Measurements from ENCODE around the gene TTC21A. TPM values are rescaled to one million over a fixed set of nuclear protein-coding genes. Genes with fewer than 3 reads are reported as not detected.

The TTC21A gene
- total and polyA plus RNA-seq, 3 donors from 2014 or later = 74.3 to 266 (median 101) TPM

DNA sequence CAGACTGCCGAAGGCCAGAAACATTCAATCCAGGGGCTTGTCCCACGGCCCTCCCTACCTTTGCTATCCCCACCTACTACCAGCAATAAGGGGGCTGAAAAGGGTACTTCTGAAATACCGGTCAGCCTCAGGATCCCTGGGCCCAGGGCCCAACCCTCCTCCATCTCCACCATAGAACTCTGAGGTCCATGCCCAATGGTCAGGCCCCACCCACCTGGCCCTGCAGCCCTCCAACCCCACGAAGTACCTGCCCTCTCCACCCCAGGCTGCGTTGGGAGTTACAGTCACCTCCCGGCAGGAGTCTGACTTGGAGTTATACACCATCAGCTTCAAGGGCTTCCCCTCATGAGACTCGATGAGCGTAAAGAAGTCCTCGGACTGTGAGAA is 7.0 kb upstream of the TTC21A start:
- Histone ChIP-seq H3K9me3 (no peaks in the 10 kb centered on the region), H3K27me3 (no peaks in the 10 kb centered on the region), H3K36me3 (ENCODE audit: low read depth, missing control alignments) (no peaks in the 10 kb centered on the region), H3K4me1 (peaks cover 34% of the 10 kb centered on the region), H3K4me3 (no peak overlapping the region), H3K27ac (no peak overlapping the region)
- intact Hi-C loops (cut with DNase I; ENCODE audit: low total_unique reads) = no loop called here
- WGBS, 2 donors = 91 to 93% methylated on average over 8 to 9 of the region's 9 CpGs
- TF ChIP-seq, protein P1, sequence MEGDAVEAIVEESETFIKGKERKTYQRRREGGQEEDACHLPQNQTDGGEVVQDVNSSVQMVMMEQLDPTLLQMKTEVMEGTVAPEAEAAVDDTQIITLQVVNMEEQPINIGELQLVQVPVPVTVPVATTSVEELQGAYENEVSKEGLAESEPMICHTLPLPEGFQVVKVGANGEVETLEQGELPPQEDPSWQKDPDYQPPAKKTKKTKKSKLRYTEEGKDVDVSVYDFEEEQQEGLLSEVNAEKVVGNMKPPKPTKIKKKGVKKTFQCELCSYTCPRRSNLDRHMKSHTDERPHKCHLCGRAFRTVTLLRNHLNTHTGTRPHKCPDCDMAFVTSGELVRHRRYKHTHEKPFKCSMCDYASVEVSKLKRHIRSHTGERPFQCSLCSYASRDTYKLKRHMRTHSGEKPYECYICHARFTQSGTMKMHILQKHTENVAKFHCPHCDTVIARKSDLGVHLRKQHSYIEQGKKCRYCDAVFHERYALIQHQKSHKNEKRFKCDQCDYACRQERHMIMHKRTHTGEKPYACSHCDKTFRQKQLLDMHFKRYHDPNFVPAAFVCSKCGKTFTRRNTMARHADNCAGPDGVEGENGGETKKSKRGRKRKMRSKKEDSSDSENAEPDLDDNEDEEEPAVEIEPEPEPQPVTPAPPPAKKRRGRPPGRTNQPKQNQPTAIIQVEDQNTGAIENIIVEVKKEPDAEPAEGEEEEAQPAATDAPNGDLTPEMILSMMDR (IDR thresholded peaks at IDR 0.05) = no peak
- no peak for TF ChIP-seq POLR2A (IDR thresholded peaks at IDR 0.05)
- no peak for DNase-seq

DNA sequence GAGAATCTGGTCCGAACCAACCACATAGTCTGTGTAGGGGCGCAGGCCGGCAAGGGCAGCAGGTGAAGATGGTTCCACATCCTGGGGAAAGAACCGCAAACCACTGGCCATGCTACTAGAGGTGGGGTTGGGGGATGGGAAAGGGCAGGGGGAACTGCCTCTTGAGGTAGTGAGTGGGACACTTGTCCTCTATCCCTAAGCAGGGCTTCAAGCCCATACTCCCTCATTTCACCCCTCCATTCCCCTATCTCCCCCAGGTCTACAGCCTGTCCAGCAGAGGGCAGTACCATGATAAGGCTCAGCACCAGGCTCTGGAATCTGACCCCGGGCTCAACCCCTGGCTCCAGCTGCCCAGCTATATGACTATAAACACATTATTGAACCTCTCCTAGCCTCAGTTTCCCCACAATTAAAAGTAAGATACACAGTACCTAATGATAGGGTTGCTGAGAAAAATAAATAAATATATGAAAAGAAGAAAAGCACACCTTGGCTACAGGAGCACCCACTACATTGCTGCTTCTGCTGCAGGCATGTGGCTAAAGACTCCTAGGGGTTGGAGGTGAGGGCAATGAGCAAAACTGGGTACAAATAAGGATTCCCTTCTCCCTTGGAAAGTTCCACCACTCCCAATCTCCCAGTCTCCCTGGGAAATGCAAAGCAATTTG is 6.3 kb upstream of the TTC21A start:
- intact Hi-C loops (cut with DNase I; ENCODE audit: low total_unique reads) = no loop called here
- 91 to 95% methylated on average over 5 of the region's 5 CpGs for WGBS, 2 donors
- no peaks in the 10 kb centered on the region for H3K36me3 ChIP-seq (ENCODE audit: low read depth, missing control alignments)
- no peaks in the 10 kb centered on the region for H3K27me3 ChIP-seq
- H3K4me1 ChIP-seq = peaks cover 31% of the 10 kb centered on the region
- TF ChIP-seq, protein P1 (IDR thresholded peaks at IDR 0.05) = peak in 2 of 3 experiments; percentile 10 to 36
- TF ChIP-seq POLR2A (IDR thresholded peaks at IDR 0.05) = no peak
- no peak overlapping the region for H3K4me3 ChIP-seq
- no peak for DNase-seq
- H3K27ac ChIP-seq = no peak overlapping the region
- no peaks in the 10 kb centered on the region for H3K9me3 ChIP-seq

DNA sequence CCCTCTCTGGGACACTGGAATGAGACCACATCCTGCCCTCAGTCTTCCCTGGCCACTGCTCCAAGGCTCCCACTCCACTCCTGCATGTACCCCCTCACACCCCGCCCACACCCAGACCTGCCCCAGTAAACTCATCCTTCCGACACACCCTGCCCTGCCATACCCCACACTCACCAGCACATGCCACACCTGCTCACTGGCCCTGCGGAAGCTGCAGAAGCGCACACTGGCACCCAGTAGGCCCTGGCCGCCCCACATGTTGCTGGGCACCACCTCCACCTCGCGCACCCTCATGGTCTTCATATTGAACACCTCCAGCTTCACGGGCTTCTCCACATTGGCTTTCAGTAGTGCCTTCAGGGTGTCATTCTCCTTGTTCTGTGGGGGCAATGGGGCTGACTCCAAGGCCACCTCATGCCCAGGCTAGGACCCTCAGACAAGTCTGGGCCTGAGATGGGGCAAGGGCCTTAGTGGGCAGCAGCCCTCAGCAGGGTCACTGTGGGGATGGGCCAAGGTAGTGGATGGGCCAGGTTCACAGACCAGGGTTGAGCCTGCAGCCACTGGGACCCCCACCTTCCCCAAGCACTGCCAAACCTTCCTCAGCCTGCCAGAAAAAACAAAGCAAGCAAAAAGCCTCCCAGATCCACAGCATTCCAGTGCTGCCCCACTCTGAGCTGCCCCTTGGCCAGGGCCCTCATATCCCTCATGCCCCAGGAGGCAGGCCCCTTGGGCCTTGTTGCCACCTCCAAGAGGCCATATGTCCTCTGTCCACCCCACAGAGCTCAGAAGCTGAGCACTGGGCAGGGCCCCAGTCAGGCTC is 4.8 kb upstream of the TTC21A start:
- 91 to 96% methylated on average over 8 of the region's 8 CpGs for WGBS, 2 donors
- Histone ChIP-seq H3K4me3 (no peak overlapping the region), H3K36me3 (ENCODE audit: low read depth, missing control alignments) (no peaks in the 10 kb centered on the region), H3K4me1 (peaks cover 19% of the 10 kb centered on the region), H3K27ac (no peak overlapping the region), H3K9me3 (no peaks in the 10 kb centered on the region), H3K27me3 (no peaks in the 10 kb centered on the region)
- DNase-seq = no peak
- TF ChIP-seq, protein P1 (IDR thresholded peaks at IDR 0.05) = no peak
- TF ChIP-seq POLR2A (IDR thresholded peaks at IDR 0.05) = no peak
- intact Hi-C loops (cut with DNase I; ENCODE audit: low total_unique reads) = no loop called here

DNA sequence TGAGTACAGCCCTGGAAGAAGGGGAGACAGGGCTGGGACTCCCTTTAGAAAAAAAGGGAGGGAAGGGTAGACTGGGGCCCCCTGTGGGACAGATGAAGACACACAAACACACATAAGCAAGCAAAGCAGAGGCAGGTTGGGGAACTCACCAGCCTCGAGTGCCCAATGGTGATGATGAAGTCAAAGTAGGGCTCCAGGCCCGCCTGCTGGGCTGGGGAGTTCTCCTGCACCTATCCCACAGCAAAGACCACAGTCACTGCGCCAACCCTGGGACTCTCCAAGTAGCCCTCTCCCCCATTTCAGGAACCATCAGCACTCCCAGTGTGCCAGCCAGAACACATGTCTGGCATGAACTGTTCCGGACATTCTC is 4.2 kb upstream of the TTC21A start:
- TF ChIP-seq POLR2A (IDR thresholded peaks at IDR 0.05) = no peak
- TF ChIP-seq, protein P1 (IDR thresholded peaks at IDR 0.05) = no peak
- Histone ChIP-seq H3K36me3 (ENCODE audit: low read depth, missing control alignments) (no peaks in the 10 kb centered on the region), H3K27me3 (no peaks in the 10 kb centered on the region), H3K27ac (no peak overlapping the region), H3K4me3 (no peak overlapping the region), H3K4me1 (peaks cover 23% of the 10 kb centered on the region), H3K9me3 (no peaks in the 10 kb centered on the region)
- intact Hi-C loops (cut with DNase I; ENCODE audit: low total_unique reads) = no loop called here
- DNase-seq = no peak
- WGBS, 2 donors = 63 to 78% methylated on average over 4 of the region's 4 CpGs
